T-helper 2 cell treated with Interferon-gamma antibody and Interleukin-4, amounts not matched to agents 5 μg/mL and 100 μg/mL, for 36 hours (primary cell): ENCODE measurements around the gene RIC8A.
"Not testable (repeated sequence)": the region's sequence is repeated elsewhere in the genome, so short reads cannot be mapped to it uniquely, and the experiment has no call there.

Experiments
- DNase-seq: peaks from one replicate; pipeline ENCODE4 v3.0.0; 2021; ENCODE audit warnings: low spot score
- H3K27ac Mint-ChIP-seq: one replicate; pipeline ENCODE4 v1.8.0; 2021; ENCODE audit warnings: mild to moderate bottlenecking, mixed read lengths
- H3K27me3 Mint-ChIP-seq: one replicate; pipeline ENCODE4 v1.8.0; 2021; ENCODE audit warnings: low read depth, mixed read lengths
- H3K36me3 Mint-ChIP-seq: one replicate; pipeline ENCODE4 v1.8.0; 2021; ENCODE audit warnings: low read depth, mixed read lengths
- H3K4me1 Mint-ChIP-seq: one replicate; pipeline ENCODE4 v1.8.0; 2021; ENCODE audit warnings: low read depth, mixed read lengths
- H3K4me3 Mint-ChIP-seq: one replicate; pipeline ENCODE4 v1.8.0; 2022; ENCODE audit warnings: mild to moderate bottlenecking, moderate library complexity, mixed read lengths
- H3K9me3 Mint-ChIP-seq: one replicate; pipeline ENCODE4 v1.8.0; 2021; ENCODE audit warnings: mixed read lengths

The RIC8A gene

DNA sequence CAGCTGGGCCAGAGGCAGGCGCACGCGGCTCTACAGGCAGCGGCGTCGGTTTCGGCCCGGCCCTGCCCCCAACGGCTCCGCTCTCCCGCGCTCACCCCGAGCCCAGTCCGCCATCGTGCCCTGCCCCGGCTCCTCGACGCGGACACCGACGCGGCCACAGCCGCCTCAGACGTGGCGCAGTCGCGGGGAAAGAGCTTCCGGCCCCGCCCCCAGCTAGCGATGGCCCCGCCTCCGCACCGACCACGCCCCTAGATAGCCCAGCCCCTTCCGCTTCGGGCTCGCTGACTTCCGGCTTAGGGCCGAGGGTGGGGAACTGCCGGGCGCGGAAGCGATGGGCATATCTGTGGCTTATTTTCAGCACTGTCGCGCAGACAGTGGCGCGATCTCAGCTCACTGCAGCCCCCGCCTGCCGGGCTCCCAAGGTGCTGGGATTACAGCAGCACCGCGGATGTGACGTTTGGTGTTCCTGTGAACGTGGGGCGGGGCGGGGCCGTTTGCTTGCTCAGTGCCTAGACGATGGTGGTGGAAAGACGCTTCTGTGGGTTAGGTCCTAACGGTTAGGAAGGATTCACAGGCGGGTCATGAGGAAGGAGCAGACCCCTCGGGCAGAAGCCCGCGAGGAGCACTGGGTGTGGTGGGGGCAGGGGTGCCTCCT, at the start of gene RIC8A, which contains the start of gene BET1L:
TSS of gene RIC8A (plus strand) at position 501 of the 655 bp plus-strand sequence. CDS start 1,147 bp downstream, outside the sequence.
TSS of gene BET1L (minus strand) at position 192 of the 655 bp plus-strand sequence. CDS start at position 114, 78 bp downstream.
- no peaks in the 10 kb centered on the region for H3K27me3 Mint-ChIP-seq

DNA sequence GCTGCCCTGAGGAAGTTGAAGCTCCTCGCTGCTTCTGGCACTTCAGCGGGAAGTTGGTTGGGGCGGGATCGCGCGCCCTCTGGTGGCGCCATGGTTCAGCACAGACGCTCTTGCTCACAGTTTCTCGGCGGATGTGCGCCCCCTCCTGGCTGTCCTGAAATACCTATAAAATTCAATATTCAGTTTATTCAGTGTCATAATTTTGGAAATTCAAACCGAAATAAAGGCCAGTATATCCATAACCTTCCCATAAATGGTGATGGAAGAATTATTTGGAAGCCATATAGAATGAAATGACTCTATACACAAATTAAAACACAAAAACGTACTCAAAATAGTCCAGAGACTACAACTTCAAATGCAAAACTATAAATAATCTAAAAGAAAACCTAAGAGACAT, 27.3 kb upstream of the RIC8A start:
- not testable (repeated sequence) for H3K36me3 Mint-ChIP-seq, H3K27ac Mint-ChIP-seq, H3K4me3 Mint-ChIP-seq, H3K4me1 Mint-ChIP-seq, H3K9me3 Mint-ChIP-seq, H3K27me3 Mint-ChIP-seq, DNase-seq

More for the DNA sequence above, at the start of gene RIC8A, which contains the start of gene BET1L:
- Mint-ChIP-seq H3K4me3 (peak within 1 kb of the TSS; percentile 93), H3K9me3 (no peaks in the 10 kb centered on the region), H3K36me3 (peaks cover 45% of the 10 kb centered on the region), H3K4me1 (peaks cover 28% of the 10 kb centered on the region), H3K27ac (peak within 1 kb of the TSS; percentile 99)
- peak; percentile 98 for DNase-seq

GRCh38 chr11:189200-189783, 18.2 kb upstream of the RIC8A start:
- not testable (repeated sequence) for H3K36me3 Mint-ChIP-seq, H3K27ac Mint-ChIP-seq, H3K27me3 Mint-ChIP-seq, H3K4me3 Mint-ChIP-seq, DNase-seq, H3K9me3 Mint-ChIP-seq, H3K4me1 Mint-ChIP-seq

- not testable (repeated sequence) for H3K27me3 Mint-ChIP-seq, H3K9me3 Mint-ChIP-seq, H3K4me3 Mint-ChIP-seq, H3K27ac Mint-ChIP-seq, H3K4me1 Mint-ChIP-seq, H3K36me3 Mint-ChIP-seq
- peak; percentile 30 for DNase-seq
Observed at GRCh38 chr11:189843-190311, 17.6 kb upstream of the RIC8A start.

GRCh38 chr11:190546-190945, 17.0 kb upstream of the RIC8A start:
- not testable (repeated sequence) for H3K4me1 Mint-ChIP-seq, H3K27ac Mint-ChIP-seq, H3K36me3 Mint-ChIP-seq

DNA sequence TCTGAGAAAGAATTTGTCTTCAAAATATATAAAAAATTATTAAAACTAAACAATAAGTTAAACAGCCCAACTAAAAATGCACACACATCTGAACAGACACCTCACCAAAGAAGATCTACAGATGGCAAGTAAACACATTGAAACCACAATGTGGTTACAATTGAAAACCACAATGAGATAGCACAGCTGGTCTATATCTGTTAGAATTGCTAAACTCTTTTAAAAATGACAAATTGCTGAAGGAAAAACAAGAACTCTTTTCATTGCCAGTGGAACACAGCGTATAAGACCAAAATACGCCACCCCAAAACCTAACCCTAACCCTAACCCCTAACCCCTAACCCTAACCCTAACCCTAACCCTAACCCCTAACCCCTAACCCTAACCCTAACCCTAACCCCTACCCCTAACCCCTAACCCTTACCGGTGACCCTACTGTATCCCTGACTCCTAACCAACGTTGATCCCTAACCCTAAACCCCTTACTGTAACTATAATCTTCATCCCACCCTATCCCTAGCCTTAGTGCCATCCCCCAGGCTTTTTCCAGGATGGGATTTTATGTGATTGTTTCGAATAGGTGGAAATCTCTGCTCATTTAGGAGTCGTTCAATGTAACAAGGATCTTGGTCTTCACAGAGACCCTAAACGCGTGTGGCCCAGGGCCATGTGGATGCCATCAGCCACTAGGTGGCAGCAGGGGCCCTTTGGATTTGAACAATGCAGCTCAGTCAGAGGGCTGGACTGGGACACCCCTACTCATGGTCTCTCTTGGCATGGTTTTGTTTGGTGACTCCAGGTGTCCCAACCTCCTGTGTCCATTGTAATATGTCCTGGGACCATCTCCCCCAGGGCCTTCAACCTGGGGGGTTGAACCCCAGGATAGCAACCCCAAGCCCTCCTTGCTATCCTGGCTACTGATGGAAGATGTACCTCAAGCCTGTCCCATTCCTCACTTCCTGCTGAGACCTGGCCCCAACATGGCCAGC, 15.7 kb upstream of the RIC8A start:
- Mint-ChIP-seq H3K4me3 (peak overlapping the region; percentile 63), H3K27ac (peak overlapping the region; percentile 94)
- DNase-seq = peak; percentile 55
- H3K27me3 Mint-ChIP-seq, H3K9me3 Mint-ChIP-seq, H3K36me3 Mint-ChIP-seq, H3K4me1 Mint-ChIP-seq: not testable (repeated sequence)

More at GRCh38 chr11:190546-190945, 17.0 kb upstream of the RIC8A start:
- DNase-seq, H3K27me3 Mint-ChIP-seq, H3K4me3 Mint-ChIP-seq, H3K9me3 Mint-ChIP-seq: not testable (repeated sequence)

GRCh38 chr11:192674-193128, 14.8 kb upstream of the RIC8A start, which contains the start of gene SCGB1C1:
Gene SCGB1C1 (plus strand): TSS chr11:193078. CDS start chr11:193100, 22 bp downstream.
- not testable (repeated sequence) for DNase-seq, H3K4me1 Mint-ChIP-seq, H3K27me3 Mint-ChIP-seq, H3K9me3 Mint-ChIP-seq, H3K36me3 Mint-ChIP-seq
- Mint-ChIP-seq H3K27ac (peak within 1 kb of the TSS; percentile 70), H3K4me3 (peak within 1 kb of the TSS; percentile 42)

- H3K4me1 Mint-ChIP-seq, H3K27me3 Mint-ChIP-seq, H3K9me3 Mint-ChIP-seq, DNase-seq, H3K4me3 Mint-ChIP-seq, H3K36me3 Mint-ChIP-seq, H3K27ac Mint-ChIP-seq: not testable (repeated sequence)
Observed at GRCh38 chr11:193481-193880, 14.0 kb upstream of the RIC8A start.

GRCh38 chr11:196786-197731, 10.4 kb upstream of the RIC8A start:
- H3K4me3 Mint-ChIP-seq = no peak overlapping the region
- peak; percentile 3 for DNase-seq
- H3K9me3 Mint-ChIP-seq = no peaks in the 10 kb centered on the region
- no peaks in the 10 kb centered on the region for H3K36me3 Mint-ChIP-seq
- no peak overlapping the region for H3K27ac Mint-ChIP-seq
- peaks cover 2% of the 10 kb centered on the region for H3K27me3 Mint-ChIP-seq
- H3K4me1 Mint-ChIP-seq = peaks cover 12% of the 10 kb centered on the region

DNA sequence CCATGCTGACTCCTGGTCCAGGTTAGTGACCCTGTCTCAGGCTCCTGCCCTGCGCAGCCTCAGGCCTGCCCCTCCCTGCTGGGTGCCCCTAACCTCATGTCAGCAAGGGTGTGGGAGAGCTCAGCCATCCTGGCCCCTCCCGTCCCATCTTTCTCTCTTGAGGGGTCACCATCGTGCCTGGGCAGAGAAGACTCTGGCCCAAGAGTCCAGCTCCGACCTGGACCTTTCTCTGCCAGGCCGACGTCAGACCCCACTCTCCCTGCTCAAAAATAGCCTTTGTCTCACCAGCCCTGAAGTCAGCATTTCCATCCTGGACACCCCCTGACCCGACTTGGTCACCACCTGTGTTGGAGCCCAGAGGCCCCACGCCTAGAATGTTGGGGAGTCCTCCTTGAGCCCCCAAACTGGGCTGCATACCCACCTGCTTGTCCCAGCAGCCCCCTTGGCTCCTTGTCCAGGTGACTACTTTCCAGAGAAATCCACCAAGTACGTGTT, 9.7 kb upstream of the RIC8A start:
- Mint-ChIP-seq H3K36me3 (peaks cover under 1% of the 10 kb centered on the region), H3K4me1 (peaks cover 15% of the 10 kb centered on the region), H3K27me3 (peaks cover 2% of the 10 kb centered on the region), H3K9me3 (no peaks in the 10 kb centered on the region), H3K27ac (no peak overlapping the region), H3K4me3 (no peak overlapping the region)
- no peak for DNase-seq

- Mint-ChIP-seq H3K9me3 (no peaks in the 10 kb centered on the region), H3K27ac (peak overlapping the region; percentile 24), H3K4me3 (no peak overlapping the region), H3K4me1 (peaks cover 21% of the 10 kb centered on the region), H3K27me3 (peaks cover 2% of the 10 kb centered on the region), H3K36me3 (peaks cover 6% of the 10 kb centered on the region)
- no peak for DNase-seq
Observed at GRCh38 chr11:198236-198806, 9.2 kb upstream of the RIC8A start.

- peaks cover 11% of the 10 kb centered on the region for H3K36me3 Mint-ChIP-seq
- H3K4me1 Mint-ChIP-seq = peaks cover 24% of the 10 kb centered on the region
- H3K4me3 Mint-ChIP-seq = no peak overlapping the region
- DNase-seq = no peak
- no peaks in the 10 kb centered on the region for H3K27me3 Mint-ChIP-seq
- no peak overlapping the region for H3K27ac Mint-ChIP-seq
- H3K9me3 Mint-ChIP-seq = no peaks in the 10 kb centered on the region
Observed at GRCh38 chr11:199004-199581, 8.4 kb upstream of the RIC8A start.
